Panc1 (cell line): ENCODE results near the gene MYB. TPM values are rescaled to one million over a fixed set of nuclear protein-coding genes. Genes with fewer than 3 reads are reported as not detected.

Source experiments
- ATAC-seq: fragments of 200-7000 bp; cut with Tn5 transposase; 2 replicates; pipeline ENCODE4 v1.9.1; 2020; ENCODE audit warnings: mild to moderate bottlenecking, moderate library complexity
- BruUV-seq: library from RNA; stranded (reverse); fragments of 400-500 nt; replicated peaks from 2 replicates; lab custom pipeline; 2021; lab: Mats Ljungman, UMichigan
- CTCF ChIA-PET: fragments of 300-600 bp; sonication (Branson Sonifier 250); formaldehyde crosslinking; loops from one replicate; lab custom pipeline; 2022; ENCODE audit warnings: antibody characterized with exemption; lab: Charles Lee
- POLR2A ChIA-PET: fragments of 300-600 bp; sonication (Branson Sonifier 250); formaldehyde crosslinking; loops from one replicate; lab custom pipeline; 2022; ENCODE audit warnings: antibody characterized with exemption; lab: Charles Lee
- DNase-seq: peaks from one replicate; pipeline ENCODE4 v3.0.0-alpha.2; 2010; ENCODE audit warnings: low read depth, low spot score
- H3K27ac ChIP-seq: 2 replicates; pipeline ENCODE4 v1.5.1; 2011; ENCODE audit warnings: mild to moderate bottlenecking, low read length, inconsistent platforms
- H3K27me3 ChIP-seq: fragments of 200-500 bp; sonication (Bioruptor generic); 2 replicates; pipeline ENCODE4 v1.6.0; 2014; ENCODE audit warnings: low read length, inconsistent platforms; ENCODE audit not compliant: control insufficient read depth, insufficient read depth
- H3K36me3 ChIP-seq: fragments of 200-500 bp; sonication (Bioruptor generic); 2 replicates; pipeline ENCODE4 v1.5.1; 2014; ENCODE audit warnings: inconsistent platforms, mild to moderate bottlenecking, low read length, moderate library complexity; ENCODE audit not compliant: control insufficient read depth, insufficient read depth
- H3K4me1 ChIP-seq: 2 replicates; pipeline ENCODE4 v1.5.1; 2011; ENCODE audit warnings: inconsistent platforms, mild to moderate bottlenecking, low read length, moderate library complexity; ENCODE audit not compliant: control insufficient read depth, insufficient read depth
- H3K4me3 ChIP-seq, 2 experiments: 2 replicates each; pipeline ENCODE4 v1.5.1; 2011 to 2012; ENCODE audit warnings: low read depth in 2 of 2, low read length in 2 of 2, mild to moderate bottlenecking in 2 of 2, inconsistent platforms in 1 of 2, moderate library complexity in 1 of 2
- H3K9me3 ChIP-seq: fragments of 200-500 bp; sonication (Bioruptor generic); 2 replicates; pipeline ENCODE4 v1.5.1; 2014; ENCODE audit warnings: low read depth, mild to moderate bottlenecking, inconsistent platforms, low read length, moderate library complexity; ENCODE audit not compliant: control insufficient read depth, insufficient read depth
- CTCF ChIP-seq: fragments of 450-650 bp; IDR thresholded peaks from 2 replicates; pipeline ENCODE4 v1.5.1; 2017; ENCODE audit warnings: mild to moderate bottlenecking
- POLR2AphosphoS5 ChIP-seq: IDR thresholded peaks from 2 replicates; pipeline ENCODE4 v1.6.1; 2012; ENCODE audit warnings: mild to moderate bottlenecking, low read depth, low read length, moderate library complexity
- REST ChIP-seq, 2 experiments: IDR thresholded peaks; 2 replicates each; pipeline ENCODE4 v1.6.1; 2011 to 2012; ENCODE audit warnings: low read depth in 2 of 2, control low read depth in 1 of 2, low read length in 1 of 2, mild to moderate bottlenecking in 1 of 2, moderate library complexity in 1 of 2; ENCODE audit not compliant: insufficient read depth in 1 of 2
- SIN3A ChIP-seq: IDR thresholded peaks from 2 replicates; pipeline ENCODE4 v1.6.1; 2012; ENCODE audit warnings: low read depth, mild to moderate bottlenecking, low read length, moderate library complexity, borderline replicate concordance; ENCODE audit not compliant: insufficient read depth
- TCF7L2 ChIP-seq: IDR thresholded peaks from 2 replicates; pipeline ENCODE4 v1.6.1; 2011; ENCODE audit warnings: mild to moderate bottlenecking, low read depth, low read length, inconsistent platforms
- in situ Hi-C: cut with HindIII; loops from 2 replicates; pipeline ENCODE4 v1.10.0; 2016; ENCODE audit warnings: low sequenced_read_pairs, low pct_unique_long_range_greater_than_20kb
- intact Hi-C: fragments of 100-400 bp; cut with micrococcal nuclease; formaldehyde crosslinking; loops from one replicate; pipeline ENCODE4 v1.10.0; 2022; ENCODE audit not compliant: unreplicated experiment
- total RNA-seq: library from RNA; stranded (reverse); gene quantifications from one replicate; pipeline ENCODE4 v1.2.1, GENCODE V29; 2021; ENCODE audit not compliant: unreplicated experiment

MYB gene
- total RNA-seq, 1 experiment from 2014 or later = 1.3 TPM

- ATAC-seq = no peak
- TF ChIP-seq REST (IDR thresholded peaks at IDR 0.05; ENCODE audit: insufficient read depth in 1 of 2, low read depth in 2 of 2, low read length in 1 of 2) (no peak), CTCF (no peak), SIN3A (no peak), TCF7L2 (no peak), POLR2AphosphoS5 (no peak)
Measured at GRCh38 chr6:135234492-135234780, 53.3 kb downstream of the MYB start.

GRCh38 chr6:135235716-135236115, 54.6 kb downstream of the MYB start:
- H3K4me3 ChIP-seq = no peak overlapping the region
- no TSS peak for BruUV-seq
- no peaks in the 10 kb centered on the region for H3K9me3 ChIP-seq
- intact Hi-C loops (no loop called here), in situ Hi-C loops (no loop called here)
- H3K4me1 ChIP-seq = no peaks in the 10 kb centered on the region
- DNase-seq (no peak), ATAC-seq (no peak)
- ChIA-PET POLR2A (no interaction called here), CTCF (no interaction called here)
- TF ChIP-seq POLR2AphosphoS5 (no peak), TCF7L2 (no peak), SIN3A (no peak), REST (IDR thresholded peaks at IDR 0.05; ENCODE audit: insufficient read depth in 1 of 2, low read depth in 2 of 2, low read length in 1 of 2) (no peak)
- H3K27me3 ChIP-seq = no peaks in the 10 kb centered on the region; the same call in 1 of the 2 replicates
- H3K27ac ChIP-seq = no peak overlapping the region
- no peaks in the 10 kb centered on the region for H3K36me3 ChIP-seq

More at GRCh38 chr6:135234492-135234780, 53.3 kb downstream of the MYB start:
- Histone ChIP-seq H3K27ac (no peak overlapping the region), H3K36me3 (no peaks in the 10 kb centered on the region), H3K9me3 (no peaks in the 10 kb centered on the region), H3K4me1 (no peaks in the 10 kb centered on the region), H3K4me3 (no peak overlapping the region), H3K27me3 (no peaks in the 10 kb centered on the region)
- DNase-seq = no peak
- intact Hi-C loops (no loop called here), in situ Hi-C loops (no loop called here)
- no TSS peak for BruUV-seq
- ChIA-PET CTCF (no interaction called here), POLR2A (no interaction called here)
